ENCODE results near the gene KLHL18. TPM values are rescaled to one million over a fixed set of nuclear protein-coding genes. Genes with fewer than 3 reads are reported as not detected.

Gene KLHL18
- total and polyA plus RNA-seq, 4 donors = 3.5 to 12.6 (median 10.3) TPM

GRCh38 chr3:47323431-47324277 lies 40.9 kb downstream of the KLHL18 start:
- 86% methylated on average over 8 of the region's 8 CpGs for WGBS
- no peak for DNase-seq (ENCODE audit: low spot score)
- Histone ChIP-seq H3K27me3 (ENCODE audit: control insufficient read depth in 4 of 4, insufficient read depth in 4 of 4, low read length in 3 of 4) (no peaks in the 10 kb centered on the region), H3K36me3 (ENCODE audit: control insufficient read depth in 4 of 4, insufficient read depth in 3 of 4, low read depth in 1 of 4, low read length in 3 of 4) (peaks cover 7 to 21% (median 14%) of the 10 kb centered on the region in 4 donors), H3K27ac (ENCODE audit: low read depth in 1 of 2, low read length in 2 of 2) (no peak overlapping the region), H3K4me1 (ENCODE audit: control insufficient read depth in 4 of 4, insufficient read depth in 4 of 4, low read length in 3 of 4) (no peaks in the 10 kb centered on the region), H3K4me3 (ENCODE audit: low read depth in 1 of 3, low read length in 3 of 3) (no peak overlapping the region), H3K9ac (ENCODE audit: low read depth in 1 of 2, low read length in 2 of 2) (no peak overlapping the region), H3K9me3 (ENCODE audit: control insufficient read depth in 4 of 4, low read length in 3 of 4) (no peaks in the 10 kb centered on the region)
- no peak for TF ChIP-seq FOXA1 (IDR thresholded peaks at IDR 0.05)
- no peak for TF ChIP-seq RAD21 (IDR thresholded peaks at IDR 0.05)
- no peak for TF ChIP-seq HNF4A (conservative IDR thresholded peaks at IDR 0.05)
- TF ChIP-seq NR2F2 (IDR thresholded peaks at IDR 0.05) = no peak
- TF ChIP-seq JUND (IDR thresholded peaks at IDR 0.05) = no peak
- TF ChIP-seq HNF4G (IDR thresholded peaks at IDR 0.05) = no peak
- no peak for TF ChIP-seq FOXA2 (IDR thresholded peaks at IDR 0.05)
- no peak for TF ChIP-seq ATF3 (IDR thresholded peaks at IDR 0.05)
- no peak for TF ChIP-seq MAX (IDR thresholded peaks at IDR 0.05)
- no peak for TF ChIP-seq EGR1 (IDR thresholded peaks at IDR 0.05; ENCODE audit: low read depth in 2 of 2)
- no peak for TF ChIP-seq TAF1 (conservative IDR thresholded peaks at IDR 0.05)
- TF ChIP-seq YY1 (IDR thresholded peaks at IDR 0.05) = no peak
- TF ChIP-seq, protein P1, sequence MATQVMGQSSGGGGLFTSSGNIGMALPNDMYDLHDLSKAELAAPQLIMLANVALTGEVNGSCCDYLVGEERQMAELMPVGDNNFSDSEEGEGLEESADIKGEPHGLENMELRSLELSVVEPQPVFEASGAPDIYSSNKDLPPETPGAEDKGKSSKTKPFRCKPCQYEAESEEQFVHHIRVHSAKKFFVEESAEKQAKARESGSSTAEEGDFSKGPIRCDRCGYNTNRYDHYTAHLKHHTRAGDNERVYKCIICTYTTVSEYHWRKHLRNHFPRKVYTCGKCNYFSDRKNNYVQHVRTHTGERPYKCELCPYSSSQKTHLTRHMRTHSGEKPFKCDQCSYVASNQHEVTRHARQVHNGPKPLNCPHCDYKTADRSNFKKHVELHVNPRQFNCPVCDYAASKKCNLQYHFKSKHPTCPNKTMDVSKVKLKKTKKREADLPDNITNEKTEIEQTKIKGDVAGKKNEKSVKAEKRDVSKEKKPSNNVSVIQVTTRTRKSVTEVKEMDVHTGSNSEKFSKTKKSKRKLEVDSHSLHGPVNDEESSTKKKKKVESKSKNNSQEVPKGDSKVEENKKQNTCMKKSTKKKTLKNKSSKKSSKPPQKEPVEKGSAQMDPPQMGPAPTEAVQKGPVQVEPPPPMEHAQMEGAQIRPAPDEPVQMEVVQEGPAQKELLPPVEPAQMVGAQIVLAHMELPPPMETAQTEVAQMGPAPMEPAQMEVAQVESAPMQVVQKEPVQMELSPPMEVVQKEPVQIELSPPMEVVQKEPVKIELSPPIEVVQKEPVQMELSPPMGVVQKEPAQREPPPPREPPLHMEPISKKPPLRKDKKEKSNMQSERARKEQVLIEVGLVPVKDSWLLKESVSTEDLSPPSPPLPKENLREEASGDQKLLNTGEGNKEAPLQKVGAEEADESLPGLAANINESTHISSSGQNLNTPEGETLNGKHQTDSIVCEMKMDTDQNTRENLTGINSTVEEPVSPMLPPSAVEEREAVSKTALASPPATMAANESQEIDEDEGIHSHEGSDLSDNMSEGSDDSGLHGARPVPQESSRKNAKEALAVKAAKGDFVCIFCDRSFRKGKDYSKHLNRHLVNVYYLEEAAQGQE (IDR thresholded peaks at IDR 0.05) = no peak
- TF ChIP-seq ZBTB33 (IDR thresholded peaks at IDR 0.05) = no peak

GRCh38 chr3:47324278-47324865 lies 41.6 kb downstream of the KLHL18 start:
- Histone ChIP-seq H3K4me1 (ENCODE audit: control insufficient read depth in 4 of 4, insufficient read depth in 4 of 4, low read length in 3 of 4) (no peaks in the 10 kb centered on the region), H3K9me3 (ENCODE audit: control insufficient read depth in 4 of 4, low read length in 3 of 4) (no peaks in the 10 kb centered on the region), H3K4me3 (ENCODE audit: low read depth in 1 of 3, low read length in 3 of 3) (no peak overlapping the region), H3K9ac (ENCODE audit: low read depth in 1 of 2, low read length in 2 of 2) (no peak overlapping the region), H3K36me3 (ENCODE audit: control insufficient read depth in 4 of 4, insufficient read depth in 3 of 4, low read depth in 1 of 4, low read length in 3 of 4) (peaks cover 8 to 21% (median 14%) of the 10 kb centered on the region in 4 donors), H3K27ac (ENCODE audit: low read depth in 1 of 2, low read length in 2 of 2) (no peak overlapping the region), H3K27me3 (ENCODE audit: control insufficient read depth in 4 of 4, insufficient read depth in 4 of 4, low read length in 3 of 4) (no peaks in the 10 kb centered on the region)
- DNase-seq (ENCODE audit: low spot score) = peak; percentile 64
- no peak for TF ChIP-seq GABPA (IDR thresholded peaks at IDR 0.05 in 1 of 2, conservative IDR thresholded peaks at IDR 0.05 in 1 of 2)
- TF ChIP-seq HNF4A (conservative IDR thresholded peaks at IDR 0.05) = no peak
- peak; percentile 88 to 89 for TF ChIP-seq RAD21 (IDR thresholded peaks at IDR 0.05)
- no peak for TF ChIP-seq NR2F2 (IDR thresholded peaks at IDR 0.05)
- TF ChIP-seq, protein P1 (IDR thresholded peaks at IDR 0.05) = no peak
- no peak for TF ChIP-seq HNF4G (IDR thresholded peaks at IDR 0.05)
- TF ChIP-seq FOXA1 (IDR thresholded peaks at IDR 0.05) = no peak
- TF ChIP-seq CTCF (IDR thresholded peaks at IDR 0.05; ENCODE audit: low read depth, low read length, missing input control) = peak; percentile 83
- 3% methylated on average over 2 of the region's 2 CpGs for WGBS

Data from liver (tissue), 9 donors.